Measurements from ENCODE around the gene ABR. TPM values are rescaled to one million over a fixed set of nuclear protein-coding genes. Genes with fewer than 3 reads are reported as not detected.
"Not testable (repeated sequence)": the region's sequence is repeated elsewhere in the genome, so short reads cannot be mapped to it uniquely, and the experiment has no call there.

Gene ABR
- total RNA-seq, 1 donor from 2014 or later: 110 TPM

GRCh38 chr17:1137465-1137894, 42.3 kb downstream of the ABR start:
- H3K9me3 Mint-ChIP-seq (ENCODE audit: unreplicated experiment): no peaks in the 10 kb centered on the region
- no peaks in the 10 kb centered on the region for H3K27me3 Mint-ChIP-seq (ENCODE audit: unreplicated experiment)
- H3K36me3 Mint-ChIP-seq (ENCODE audit: unreplicated experiment): no peaks in the 10 kb centered on the region
- no peak overlapping the region for H3K27ac Mint-ChIP-seq (ENCODE audit: unreplicated experiment)
- TF ChIP-seq CTCF (IDR thresholded peaks at IDR 0.05): no peak
- peaks cover 23% of the 10 kb centered on the region for H3K4me1 Mint-ChIP-seq (ENCODE audit: unreplicated experiment)
- H3K4me3 Mint-ChIP-seq (ENCODE audit: unreplicated experiment): no peak overlapping the region
- no peak for DNase-seq (ENCODE audit: extremely low spot score, unreplicated experiment)

- no peak for DNase-seq (ENCODE audit: extremely low spot score, unreplicated experiment)
- no peaks in the 10 kb centered on the region for H3K9me3 Mint-ChIP-seq (ENCODE audit: unreplicated experiment)
- no peaks in the 10 kb centered on the region for H3K27me3 Mint-ChIP-seq (ENCODE audit: unreplicated experiment)
- no peak overlapping the region for H3K27ac Mint-ChIP-seq (ENCODE audit: unreplicated experiment)
- peaks cover 22% of the 10 kb centered on the region for H3K4me1 Mint-ChIP-seq (ENCODE audit: unreplicated experiment)
- no peak for TF ChIP-seq CTCF (IDR thresholded peaks at IDR 0.05)
- no peaks in the 10 kb centered on the region for H3K36me3 Mint-ChIP-seq (ENCODE audit: unreplicated experiment)
- H3K4me3 Mint-ChIP-seq (ENCODE audit: unreplicated experiment): no peak overlapping the region
Measured at GRCh38 chr17:1136748-1137147, 43.0 kb downstream of the ABR start.

- H3K9me3 Mint-ChIP-seq (ENCODE audit: unreplicated experiment): no peaks in the 10 kb centered on the region
- H3K36me3 Mint-ChIP-seq (ENCODE audit: unreplicated experiment): peaks cover 3% of the 10 kb centered on the region
- no peak for TF ChIP-seq CTCF (IDR thresholded peaks at IDR 0.05)
- no peak for DNase-seq (ENCODE audit: extremely low spot score, unreplicated experiment)
- no peaks in the 10 kb centered on the region for H3K27me3 Mint-ChIP-seq (ENCODE audit: unreplicated experiment)
- H3K4me1 Mint-ChIP-seq (ENCODE audit: unreplicated experiment): peaks cover 20% of the 10 kb centered on the region
- H3K27ac Mint-ChIP-seq (ENCODE audit: unreplicated experiment): no peak overlapping the region
- H3K4me3 Mint-ChIP-seq (ENCODE audit: unreplicated experiment): no peak overlapping the region
Measured at GRCh38 chr17:1134634-1135324, 45.0 kb downstream of the ABR start.

- TF ChIP-seq CTCF (IDR thresholded peaks at IDR 0.05): no peak
- no peak overlapping the region for H3K27ac Mint-ChIP-seq (ENCODE audit: unreplicated experiment)
- no peaks in the 10 kb centered on the region for H3K27me3 Mint-ChIP-seq (ENCODE audit: unreplicated experiment)
- peaks cover 5% of the 10 kb centered on the region for H3K4me1 Mint-ChIP-seq (ENCODE audit: unreplicated experiment)
- no peak overlapping the region for H3K4me3 Mint-ChIP-seq (ENCODE audit: unreplicated experiment)
- peaks cover 13% of the 10 kb centered on the region for H3K36me3 Mint-ChIP-seq (ENCODE audit: unreplicated experiment)
- H3K9me3 Mint-ChIP-seq (ENCODE audit: unreplicated experiment): no peaks in the 10 kb centered on the region
- DNase-seq (ENCODE audit: extremely low spot score, unreplicated experiment): no peak
Measured at GRCh38 chr17:1130191-1130590, 49.6 kb downstream of the ABR start.

- H3K9me3 Mint-ChIP-seq (ENCODE audit: unreplicated experiment); DNase-seq (ENCODE audit: extremely low spot score, unreplicated experiment); H3K4me1 Mint-ChIP-seq (ENCODE audit: unreplicated experiment); H3K4me3 Mint-ChIP-seq (ENCODE audit: unreplicated experiment); H3K27ac Mint-ChIP-seq (ENCODE audit: unreplicated experiment); H3K27me3 Mint-ChIP-seq (ENCODE audit: unreplicated experiment): not testable (repeated sequence)
- peaks cover 18% of the 10 kb centered on the region for H3K36me3 Mint-ChIP-seq (ENCODE audit: unreplicated experiment)
Measured at GRCh38 chr17:1128463-1128862, 51.3 kb downstream of the ABR start.

Data from osteocyte (in vitro differentiated cells).